Activated T-helper 1 cell treated with Interleukin-2 at 50 U/mL for 16 hours (primary cell): ENCODE results near the gene GDNF.
"Not testable (repeated sequence)": the region's sequence is repeated elsewhere in the genome, so short reads cannot be mapped to it uniquely, and the experiment has no call there.

ENCODE experiments used
- DNase-seq: peaks from one replicate; pipeline ENCODE4 v3.0.0-alpha.2; 2020; ENCODE audit warnings: low read depth

GDNF gene

DNA sequence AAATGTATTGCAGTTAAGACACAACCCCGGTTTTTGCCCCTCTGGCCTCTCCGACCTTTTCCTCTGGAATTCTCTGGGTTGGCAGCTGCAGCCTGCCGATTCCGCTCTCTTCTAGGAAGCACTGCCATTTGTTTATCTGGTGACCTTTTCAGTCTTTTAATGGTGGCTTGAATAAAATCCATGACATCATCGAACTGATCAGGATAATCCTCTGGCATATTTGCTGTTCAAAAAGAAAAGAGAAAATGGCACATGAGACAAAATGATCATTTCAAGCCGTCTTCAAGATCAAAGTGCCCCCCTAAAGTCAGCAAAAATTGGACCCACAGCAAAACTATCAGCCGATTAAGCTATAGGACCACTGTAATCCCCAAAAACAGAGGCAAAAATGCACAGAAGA lies 23.9 kb downstream of the GDNF start:
- no peak for DNase-seq

DNA sequence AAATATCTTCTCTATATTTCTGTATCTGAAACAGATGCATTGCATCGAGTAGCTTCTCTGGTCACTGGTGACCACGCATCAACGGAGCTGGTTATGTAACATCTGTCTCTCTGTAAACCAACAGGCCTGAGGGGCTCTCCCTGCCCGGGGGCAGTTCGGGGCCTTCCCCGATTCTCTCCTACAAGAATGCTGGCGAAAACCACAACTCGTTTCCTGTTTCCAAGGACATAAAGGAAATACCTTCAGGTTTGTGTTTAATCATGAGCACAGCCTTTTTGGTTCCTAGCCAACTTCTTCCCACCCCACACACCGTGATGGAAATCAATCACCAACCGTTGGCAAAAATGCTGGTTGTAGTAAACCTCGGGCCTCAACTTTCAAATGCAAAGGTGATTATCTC lies 25.1 kb downstream of the GDNF start:
- no peak for DNase-seq

DNA sequence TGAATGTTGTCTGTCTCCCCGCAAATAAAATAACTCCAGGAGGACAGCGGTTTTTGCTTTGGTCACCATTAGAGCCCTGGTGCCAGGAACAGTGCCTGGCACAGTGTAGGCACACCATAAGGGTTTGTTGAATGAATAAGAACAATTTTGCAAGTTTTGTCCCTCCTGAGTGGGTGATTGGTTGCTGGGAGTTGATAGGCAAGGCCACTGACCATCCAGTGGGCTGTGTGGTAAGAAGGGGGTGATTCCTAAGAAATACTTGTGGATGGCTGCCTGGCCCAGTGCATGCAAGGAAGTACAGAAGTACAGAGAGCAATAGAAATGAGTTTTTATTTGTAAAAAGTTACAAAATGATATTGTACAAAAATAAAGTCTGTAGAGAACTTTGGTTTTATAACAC lies 27.5 kb downstream of the GDNF start:
- DNase-seq: no peak

DNA sequence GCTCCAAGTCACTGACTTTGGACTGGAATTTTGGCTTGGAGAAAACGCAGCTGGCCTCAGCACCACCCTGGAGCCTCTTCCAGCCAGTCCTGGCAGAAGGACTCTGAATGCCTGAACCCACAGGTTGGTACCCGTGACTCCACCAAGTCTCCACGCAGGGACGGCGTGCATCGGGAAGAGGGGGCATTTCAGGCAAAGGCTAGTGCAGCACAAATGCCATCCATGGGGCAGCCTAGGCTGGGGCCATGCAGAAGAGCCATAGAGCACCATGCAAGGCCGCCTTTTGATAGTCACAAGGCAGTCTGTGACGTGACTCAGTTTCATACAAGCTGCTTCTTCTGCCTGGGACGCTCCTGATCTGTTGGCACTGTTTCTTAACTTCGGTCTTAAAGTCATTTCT lies 28.0 kb downstream of the GDNF start:
- DNase-seq: no peak

DNA sequence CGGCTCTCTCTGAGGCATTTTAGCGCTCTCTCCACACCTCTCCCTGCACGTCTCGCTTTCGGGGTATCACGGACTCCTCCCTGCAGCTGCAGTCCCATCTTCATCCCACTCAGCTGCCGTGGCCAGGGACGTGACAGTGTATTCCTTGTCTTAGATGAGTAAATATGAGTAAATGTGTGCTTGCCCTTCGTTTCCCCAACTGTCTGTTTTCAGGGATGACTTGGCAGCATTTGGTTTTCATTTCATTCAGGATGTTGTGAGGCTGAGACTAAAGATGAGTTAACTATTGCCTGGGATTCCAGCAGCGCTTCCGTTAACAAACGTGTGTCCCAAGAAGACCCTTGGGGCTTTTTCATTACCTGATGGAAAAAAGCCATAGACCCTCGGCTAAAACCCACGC lies 29.5 kb downstream of the GDNF start:
- no peak for DNase-seq

DNA sequence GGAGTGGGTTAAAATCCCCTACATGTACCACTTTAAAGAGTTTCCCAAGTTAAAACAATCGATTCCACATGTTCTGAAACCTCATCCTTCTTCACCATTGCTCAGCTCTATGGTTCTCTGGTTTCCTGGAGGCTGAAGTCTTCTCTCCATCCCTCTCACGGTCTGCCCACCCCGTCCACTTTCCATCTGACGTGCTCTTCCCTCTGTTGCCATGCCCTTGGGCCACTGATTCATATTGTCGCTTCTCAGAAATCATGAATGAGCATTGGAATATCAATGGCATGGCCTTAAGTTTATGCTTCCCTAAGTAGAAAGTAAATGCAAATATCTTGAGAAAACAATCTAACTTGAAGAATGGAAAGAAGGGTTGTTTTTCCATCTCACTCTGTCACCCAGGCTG lies 30.9 kb downstream of the GDNF start:
- DNase-seq: no peak

DNA sequence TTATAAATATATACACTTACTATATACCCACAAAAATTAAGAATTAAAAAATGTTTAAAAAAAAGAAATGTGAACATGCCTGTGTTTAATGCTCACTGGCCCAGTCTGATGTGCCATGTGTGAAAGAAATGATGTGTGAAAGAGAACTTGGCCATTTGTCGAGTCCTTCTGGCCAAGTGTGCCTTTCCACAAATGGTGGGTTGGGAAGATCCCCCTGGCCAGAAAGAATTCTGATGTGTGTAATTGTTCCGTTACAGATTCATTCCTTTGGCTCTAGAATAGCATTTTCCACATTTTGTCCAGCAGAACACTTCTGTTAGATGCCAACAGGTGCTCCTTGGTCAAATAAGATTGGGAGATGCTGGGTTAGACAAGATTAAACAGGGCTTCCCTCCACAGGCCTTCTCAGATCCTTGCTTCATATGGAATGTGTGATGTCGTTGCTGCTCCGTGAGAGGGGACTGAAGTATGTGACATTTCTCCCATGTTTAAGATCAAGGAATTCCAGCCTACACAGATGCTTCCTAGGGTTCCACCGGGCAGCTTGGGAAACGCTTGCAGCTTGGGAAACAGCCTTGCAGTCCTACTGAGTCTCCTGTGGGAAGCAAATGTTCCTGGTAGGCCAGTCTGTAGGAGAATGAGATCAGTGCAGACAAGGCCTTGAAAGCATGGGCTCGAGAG lies 32.1 kb downstream of the GDNF start:
- DNase-seq: no peak

DNA sequence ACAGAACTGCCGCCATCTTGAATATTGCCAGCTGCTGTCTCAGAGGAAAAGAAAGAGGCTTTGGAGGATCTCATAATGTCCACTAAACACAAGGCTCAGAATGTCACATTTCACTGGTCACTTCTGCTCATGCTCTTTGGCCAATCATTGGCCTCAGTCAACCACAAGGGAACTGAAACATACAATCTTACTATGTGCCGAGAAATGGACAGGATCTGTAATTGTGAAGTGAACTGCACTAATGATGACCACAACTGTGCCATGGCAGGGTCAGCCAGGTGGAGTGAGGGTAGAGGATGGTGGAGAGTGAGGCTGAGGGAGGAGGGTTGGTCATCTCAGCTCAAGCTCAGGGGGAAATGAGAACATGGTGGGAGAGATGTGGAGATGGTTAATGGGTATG lies 32.8 kb downstream of the GDNF start:
- no peak for DNase-seq

DNA sequence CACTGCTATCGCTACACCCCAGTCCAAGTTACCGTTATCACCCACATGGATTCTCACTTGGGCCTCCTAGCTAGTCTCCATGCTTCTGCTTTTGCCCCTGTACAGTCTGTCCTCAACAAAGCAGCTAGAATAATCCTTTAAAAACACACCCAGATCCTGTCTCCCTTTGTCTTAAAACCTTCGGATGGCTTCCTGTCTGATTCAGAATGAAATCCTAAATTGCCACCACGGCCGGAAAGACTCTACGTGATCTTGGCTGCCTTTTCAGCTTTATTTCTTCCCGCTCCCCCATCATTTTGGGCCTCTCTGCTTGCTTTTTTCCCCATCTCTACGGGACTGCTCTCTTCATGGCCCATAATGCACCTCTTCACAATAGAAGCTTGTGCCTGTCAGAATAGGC lies 33.4 kb downstream of the GDNF start:
- no peak for DNase-seq

DNA sequence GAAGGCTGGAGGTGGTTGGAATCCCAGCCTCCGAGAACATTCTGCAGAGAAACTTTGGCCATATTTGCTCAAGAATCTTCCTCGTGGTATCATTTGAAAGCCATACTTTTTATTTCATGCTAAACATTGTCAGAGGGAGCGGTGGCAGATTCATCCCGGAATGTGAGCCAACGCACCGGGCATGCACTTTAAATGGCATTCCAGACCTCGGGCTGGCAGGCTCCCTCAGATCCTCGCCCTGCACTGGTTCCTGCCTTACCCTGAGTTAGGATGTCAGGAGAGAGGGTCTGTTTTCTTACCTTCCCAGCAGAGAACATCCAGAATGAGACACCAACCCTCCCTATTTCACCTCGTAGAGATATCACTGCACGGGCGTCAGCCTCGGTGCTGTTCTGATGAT lies 33.8 kb downstream of the GDNF start:
- no peak for DNase-seq

DNA sequence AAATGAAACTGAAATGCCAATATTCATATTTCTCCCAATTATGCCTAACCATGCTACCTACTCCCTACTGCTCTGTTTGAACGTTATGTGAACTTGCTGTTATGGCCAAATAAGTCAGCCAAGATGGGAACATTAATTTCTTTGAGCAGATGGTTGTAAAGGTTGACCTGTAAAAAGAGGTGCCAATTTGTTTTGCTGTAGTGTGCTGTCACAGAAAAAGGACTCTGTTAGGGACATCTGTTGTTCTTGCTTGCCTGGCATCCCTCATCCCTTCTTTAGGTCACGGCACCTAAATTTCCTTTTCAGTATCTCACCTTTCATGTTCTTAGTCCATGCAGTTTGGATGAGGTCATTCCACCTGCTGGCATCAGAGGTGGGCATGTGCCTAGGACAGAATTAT lies 35.4 kb downstream of the GDNF start:
- DNase-seq: no peak

DNA sequence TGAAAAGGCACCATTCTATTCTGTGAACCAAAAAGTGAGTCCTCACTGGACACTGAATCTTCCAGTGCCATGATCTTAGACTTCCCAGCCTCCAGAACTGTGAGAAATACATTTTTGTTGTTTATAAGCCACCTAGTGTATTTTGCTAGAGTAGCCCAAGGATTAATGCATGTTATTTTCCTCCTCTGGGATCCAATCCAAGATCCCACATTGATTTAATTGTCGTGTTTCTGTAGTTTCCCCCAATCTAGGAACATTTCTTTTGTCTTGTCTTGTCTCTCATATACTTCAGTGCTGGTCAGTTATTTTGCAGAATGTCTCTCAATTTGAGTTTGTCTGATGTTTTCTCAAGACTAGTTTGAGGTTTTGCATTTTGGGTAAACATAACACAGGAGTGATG lies 36.4 kb downstream of the GDNF start:
- no peak for DNase-seq

DNA sequence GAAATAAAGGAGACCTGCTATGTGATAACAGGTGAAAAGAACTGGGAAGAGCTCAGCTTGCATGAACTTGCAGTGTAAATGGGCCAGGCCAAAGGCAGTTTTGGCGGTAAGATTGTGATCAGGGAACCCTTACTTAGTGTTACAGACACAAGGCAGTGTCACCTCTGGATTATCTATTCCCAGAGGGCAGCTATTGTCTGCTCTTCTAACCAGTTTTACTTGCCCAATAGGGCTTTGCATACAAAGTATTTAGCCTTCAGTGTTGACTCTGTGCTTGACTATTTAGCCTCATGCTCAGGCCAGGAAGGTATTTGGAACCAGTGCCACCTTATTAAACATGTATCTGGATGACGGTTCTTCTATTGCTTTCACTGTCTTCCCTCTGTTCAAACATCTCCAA lies 38.3 kb downstream of the GDNF start:
- DNase-seq: no peak

DNA sequence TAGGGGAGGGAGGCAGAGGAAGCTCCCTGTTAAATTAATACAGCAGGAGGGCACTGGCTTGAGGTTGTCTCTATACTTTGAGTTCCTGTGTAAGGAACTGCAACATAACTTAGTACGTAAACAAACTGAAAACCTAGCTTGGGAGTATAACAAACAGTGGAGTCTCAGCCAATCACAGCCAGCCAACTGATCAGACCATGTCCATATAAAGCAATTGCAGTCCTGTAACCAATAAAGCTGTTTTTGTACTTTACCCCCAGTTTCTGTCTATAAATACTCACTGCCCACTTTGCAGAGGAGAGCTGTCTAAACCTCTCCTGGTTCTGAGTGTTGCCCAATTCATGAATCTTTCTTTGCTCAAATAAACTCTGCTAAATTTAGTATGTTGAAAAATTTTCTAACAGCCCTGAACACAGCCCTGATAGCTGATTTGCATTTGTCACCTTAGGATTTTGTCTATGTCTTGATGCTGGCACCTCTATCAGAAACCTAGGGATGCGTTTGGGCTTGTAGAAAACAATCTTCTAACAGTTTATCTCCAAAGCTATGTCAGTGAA lies 39.9 kb downstream of the GDNF start:
- DNase-seq: no peak

DNA sequence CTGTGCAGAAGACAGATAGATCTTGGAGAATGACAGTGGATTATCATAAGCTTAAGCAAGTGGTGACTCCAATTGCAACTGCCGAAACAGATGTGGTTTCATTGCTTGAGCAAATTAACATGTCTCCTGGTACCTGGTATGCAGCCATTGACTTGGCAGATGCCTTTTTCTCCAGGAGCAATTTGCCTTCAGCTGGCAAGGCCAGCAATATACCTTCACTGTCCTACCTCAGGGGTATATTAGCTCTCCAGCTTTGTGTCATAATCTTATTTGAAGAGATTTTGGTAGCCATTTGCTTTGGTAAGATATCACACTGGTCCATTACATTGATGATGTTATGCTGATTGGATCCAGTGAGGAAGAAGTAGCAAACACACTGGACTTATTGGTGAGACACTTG lies 43.4 kb downstream of the GDNF start:
- not testable (repeated sequence) for DNase-seq

DNA sequence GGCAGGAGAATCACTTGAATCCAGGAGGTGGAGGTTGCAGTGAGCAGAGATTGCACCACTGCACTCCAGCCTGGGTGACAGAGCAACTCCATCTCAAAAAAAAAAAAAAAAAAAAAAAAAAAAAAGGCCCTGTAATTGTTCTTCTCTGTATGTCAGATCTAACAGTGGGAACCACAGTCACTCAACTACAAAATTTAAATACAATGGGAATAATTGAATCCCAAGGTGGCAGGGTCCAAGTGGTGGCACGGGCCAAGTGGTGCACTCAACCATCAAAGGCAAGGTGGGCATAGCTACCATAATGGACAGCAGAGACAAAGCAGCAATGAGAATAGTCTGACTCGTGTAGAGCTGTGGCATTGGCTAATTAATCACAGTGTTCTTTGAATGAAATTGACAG lies 44.5 kb downstream of the GDNF start:
- DNase-seq: not testable (repeated sequence)

DNA sequence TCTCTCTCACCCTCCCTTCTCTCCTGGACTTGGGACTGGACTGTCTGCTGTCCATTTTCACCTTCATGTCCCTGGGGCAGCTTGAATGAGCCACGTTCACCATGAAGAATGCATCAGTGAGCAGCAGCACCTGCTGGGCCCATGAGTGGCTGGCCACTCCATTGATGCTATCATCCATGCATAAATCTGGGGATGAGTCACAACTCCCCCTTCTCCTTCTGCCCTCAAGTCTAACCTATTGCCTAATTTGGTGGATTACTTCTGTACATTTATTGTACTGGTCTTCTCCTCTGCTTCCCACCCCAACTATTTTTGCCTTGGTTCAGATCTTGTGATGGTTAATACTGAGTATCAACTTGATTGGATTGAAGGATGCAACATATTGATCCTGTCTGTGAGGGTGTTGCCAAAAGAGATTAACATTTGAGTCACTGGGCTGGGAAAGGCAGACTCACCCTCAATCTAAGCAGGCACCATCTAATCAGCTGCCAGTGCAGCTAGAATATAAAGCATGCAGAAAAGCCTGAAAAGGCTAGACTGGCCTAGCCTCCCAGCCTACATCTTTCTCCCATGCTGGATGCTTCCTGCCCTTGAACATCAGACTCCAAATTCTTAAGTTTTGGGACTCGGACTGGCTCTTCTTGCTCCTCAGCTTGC lies 46.7 kb downstream of the GDNF start:
- DNase-seq: no peak

DNA sequence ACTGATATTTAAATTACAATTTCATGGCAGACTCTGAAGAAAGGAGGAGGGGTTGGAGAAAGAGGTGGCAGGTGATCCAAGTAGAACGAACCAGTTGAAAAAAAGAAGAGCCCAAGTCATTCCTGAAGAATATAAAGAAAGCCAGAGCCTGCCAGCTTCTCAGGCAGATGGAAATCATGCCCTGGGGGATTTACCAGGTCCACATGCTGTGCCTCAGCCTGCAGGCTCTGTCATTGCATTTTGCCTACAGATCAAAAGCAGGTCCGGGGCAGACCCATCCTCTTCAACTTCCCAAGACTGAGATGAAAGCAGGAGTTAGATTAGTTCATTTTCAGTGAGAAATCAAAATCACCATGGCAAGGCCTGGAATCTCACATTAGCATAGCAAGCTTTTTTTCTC lies 48.5 kb downstream of the GDNF start:
- no peak for DNase-seq

DNA sequence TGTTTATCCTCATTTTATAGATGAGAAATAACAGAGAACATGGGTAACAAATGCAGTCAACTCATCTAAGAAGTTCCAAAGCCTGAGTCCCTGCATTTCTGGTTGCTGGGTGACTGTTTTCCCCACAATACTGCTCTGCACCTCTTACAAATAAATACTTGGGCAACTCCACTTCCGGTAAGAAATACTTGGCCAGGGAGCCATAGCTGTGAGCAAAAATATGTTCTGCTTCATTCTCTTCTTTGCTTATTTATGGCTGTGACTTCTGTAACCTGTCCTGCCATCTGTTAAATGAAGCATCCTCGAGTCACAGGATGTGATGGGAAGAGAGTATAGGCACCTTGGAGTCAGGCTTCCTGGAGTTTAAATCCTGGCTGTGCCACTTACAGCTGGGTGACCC lies 49.9 kb downstream of the GDNF start:
- no peak for DNase-seq

DNA sequence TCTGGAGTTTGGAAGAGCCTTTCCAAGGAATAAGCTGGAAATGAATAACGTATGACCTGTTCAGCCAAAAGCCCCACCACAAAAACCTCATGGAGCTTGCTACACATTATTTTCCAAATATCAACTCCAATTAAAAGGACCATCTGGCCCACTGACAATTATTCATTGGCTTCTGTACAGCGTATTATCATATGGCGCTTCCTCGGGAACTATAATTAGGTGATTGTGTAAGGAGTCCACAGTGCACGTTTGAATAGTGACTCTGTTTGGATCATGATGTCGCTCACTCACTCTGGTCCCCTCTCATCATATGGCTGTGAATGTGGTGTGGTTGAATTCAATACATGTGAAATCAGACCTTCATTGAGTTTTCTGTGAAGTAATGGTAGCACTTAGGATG lies 52.1 kb downstream of the GDNF start:
- no peak for DNase-seq

DNA sequence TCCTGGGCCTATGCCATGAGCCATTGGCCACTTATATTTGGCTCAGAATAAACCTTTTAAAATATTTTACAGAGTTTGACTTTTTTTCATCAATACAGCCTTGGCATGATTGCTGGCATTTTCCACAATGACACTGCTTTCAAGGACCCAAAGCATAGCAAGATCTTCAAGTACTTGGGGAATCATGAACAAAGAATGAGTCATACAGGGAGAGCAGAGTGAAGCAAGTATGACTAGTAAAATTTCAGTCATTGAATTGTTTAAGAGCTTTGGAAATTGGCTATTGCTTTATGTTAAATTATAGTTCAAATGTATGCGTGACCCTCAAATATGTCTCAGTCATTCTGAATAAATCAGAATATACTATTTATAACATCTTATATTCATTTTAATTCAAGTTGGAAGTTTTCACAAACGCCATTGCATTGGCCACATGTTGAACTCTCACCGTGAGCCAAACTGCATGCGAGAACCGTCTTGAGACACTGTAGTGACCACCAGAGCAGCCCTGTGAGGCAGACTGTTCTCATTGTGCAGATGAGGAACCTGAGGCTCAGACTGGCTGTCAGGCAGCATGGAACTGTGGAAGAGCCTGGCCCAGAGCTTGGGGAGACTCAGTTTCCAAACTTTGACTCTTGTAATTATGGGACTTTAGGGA lies 52.9 kb downstream of the GDNF start:
- DNase-seq: no peak

DNA sequence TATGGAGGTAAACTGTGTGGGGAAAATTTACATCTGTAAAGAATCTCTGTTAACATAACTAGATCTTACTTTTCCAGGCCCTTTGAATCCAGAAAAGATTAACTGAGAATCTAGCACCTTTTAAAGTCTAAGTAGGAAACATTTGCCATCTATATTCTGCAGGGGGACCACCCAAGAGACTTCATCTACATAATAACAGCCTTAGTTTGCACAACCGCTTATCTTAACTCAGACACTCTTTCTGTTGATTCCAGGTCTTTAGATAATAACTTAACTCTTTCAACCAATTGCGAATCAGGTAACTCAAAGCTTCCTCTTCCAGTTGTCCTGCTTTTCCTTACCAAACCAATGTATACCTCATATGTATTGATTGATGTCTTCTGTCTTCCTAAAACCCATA lies 53.4 kb downstream of the GDNF start:
- no peak for DNase-seq

DNA sequence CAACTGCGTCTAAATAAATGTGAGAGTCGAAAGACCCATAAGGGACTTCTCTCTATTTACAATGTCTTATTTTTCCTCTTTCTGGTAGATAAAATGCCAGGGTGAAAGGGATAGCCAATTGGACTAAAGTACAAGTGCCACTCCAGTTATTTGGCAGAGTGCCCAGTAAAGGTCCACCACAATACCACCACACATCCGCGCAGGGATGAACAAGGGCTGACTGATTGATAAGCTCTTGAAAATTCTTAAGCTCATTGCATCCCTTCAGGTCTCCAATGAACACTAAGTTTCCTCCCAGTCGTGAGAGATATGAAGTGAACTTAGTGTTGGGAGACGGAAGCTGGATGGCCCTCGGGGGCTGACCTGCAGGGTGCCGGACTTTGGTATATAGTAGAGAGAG lies 58.4 kb downstream of the GDNF start:
- DNase-seq: not testable (repeated sequence)
